PC-9 (cell line): ENCODE measurements around the gene CDH15.

Experiments
- CTCF ChIP-seq: fragments of 200-600 bp; sonication (generic); conservative IDR thresholded peaks from 2 replicates; pipeline ENCODE4 v1.6.1; 2017; ENCODE audit warnings: mixed run types, antibody characterized with exemption, mild to moderate bottlenecking, moderate library complexity
- EZH2 ChIP-seq: fragments of 200-600 bp; sonication (generic); IDR thresholded peaks from 2 replicates; pipeline ENCODE4 v1.8.0; 2017; ENCODE audit warnings: antibody characterized with exemption, low read depth

- TF ChIP-seq CTCF (no peak), EZH2 (no peak)
Measured at GRCh38 chr16:89241187-89242007, 69.8 kb downstream of the CDH15 start.
